HG03045 (cell line): ENCODE measurements around the gene LAMC3.

ENCODE experiments used
- ATAC-seq: cut with Tn5 transposase; IDR thresholded peaks from one replicate; pipeline ENCODE4 v1.9.1; 2021; ENCODE audit warnings: mild to moderate bottlenecking, moderate library complexity; ENCODE audit not compliant: unreplicated experiment

Gene LAMC3

GRCh38 chr9:130977811-130978221, 31.2 kb upstream of the LAMC3 start:
- ATAC-seq: no peak

- no peak for ATAC-seq
Observed at GRCh38 chr9:130979591-130980385, 29.2 kb upstream of the LAMC3 start.

GRCh38 chr9:130980526-130980925, 28.4 kb upstream of the LAMC3 start:
- no peak for ATAC-seq

- ATAC-seq: no peak
Observed at GRCh38 chr9:130981002-130981755, 27.8 kb upstream of the LAMC3 start.

- no peak for ATAC-seq
Observed at GRCh38 chr9:130981756-130982137, 27.2 kb upstream of the LAMC3 start.

- no peak for ATAC-seq
Observed at GRCh38 chr9:130982636-130983358, 26.2 kb upstream of the LAMC3 start.

- ATAC-seq: no peak
Observed at GRCh38 chr9:130983359-130983670, 25.7 kb upstream of the LAMC3 start.

- no peak for ATAC-seq
Observed at GRCh38 chr9:130983970-130984369, 25.0 kb upstream of the LAMC3 start.

GRCh38 chr9:130984521-130984920, 24.5 kb upstream of the LAMC3 start:
- ATAC-seq: no peak

GRCh38 chr9:130985029-130985428, 23.9 kb upstream of the LAMC3 start:
- ATAC-seq: no peak

- ATAC-seq: no peak
Observed at GRCh38 chr9:130985606-130986162, 23.3 kb upstream of the LAMC3 start.

- no peak for ATAC-seq
Observed at GRCh38 chr9:130986356-130986965, 22.5 kb upstream of the LAMC3 start.

GRCh38 chr9:130987054-130987453, 21.9 kb upstream of the LAMC3 start:
- ATAC-seq: no peak

- ATAC-seq: no peak
Observed at GRCh38 chr9:130987738-130988399, 21.1 kb upstream of the LAMC3 start.

- no peak for ATAC-seq
Observed at GRCh38 chr9:130988400-130988747, 20.6 kb upstream of the LAMC3 start.

GRCh38 chr9:130988905-130989304, 20.1 kb upstream of the LAMC3 start:
- ATAC-seq: no peak

GRCh38 chr9:130989391-130989790, 19.6 kb upstream of the LAMC3 start:
- ATAC-seq: no peak

GRCh38 chr9:130989891-130990290, 19.1 kb upstream of the LAMC3 start:
- no peak for ATAC-seq

GRCh38 chr9:130990306-130990977, 18.5 kb upstream of the LAMC3 start:
- no peak for ATAC-seq
